ENCODE measurements around the gene LHFPL5. TPM values are rescaled to one million over a fixed set of nuclear protein-coding genes. Genes with fewer than 3 reads are reported as not detected.
A peak's percentile ranks its signal among the peaks of the same experiment; 100 is the strongest.

LHFPL5 gene
- total RNA-seq (2022) (not detected in 2 replicates), Bru-seq, nascent RNA (percentile 16 among the genes with signal in this experiment), BruChase-seq, experiment 1, labeled RNA remaining after a 6-hour chase (percentile 11 among the genes with signal in this experiment), BruChase-seq, experiment 2, labeled RNA remaining after a 2-hour chase (percentile 14 among the genes with signal in this experiment)
- long read RNA-seq, partial matches to known transcripts = 0 of 1 reads
- long read RNA-seq, other reads (novel, unspliced or antisense) = 1 of 1 reads

GRCh38 chr6:35804996-35805736 is at the start of gene LHFPL5:
Gene LHFPL5, plus strand, starts transcription at chr6:35805352. Its CDS starts 319 bp downstream, at chr6:35805671.
- intact Hi-C loops (cut with micrococcal nuclease) = no loop called here
- Mint-ChIP-seq H3K36me3 (ENCODE audit: insufficient read depth, unreplicated experiment) (no peaks in the 10 kb centered on the region), H3K4me1 (ENCODE audit: insufficient read depth, unreplicated experiment) (no peaks in the 10 kb centered on the region), H3K4me3 (ENCODE audit: unreplicated experiment) (peak within 1 kb of the TSS; percentile 57), H3K27me3 (ENCODE audit: insufficient read depth, unreplicated experiment) (peaks cover 13% of the 10 kb centered on the region), H3K27ac (ENCODE audit: low read depth, unreplicated experiment) (no peak within 1 kb of the TSS), H3K9me3 (ENCODE audit: unreplicated experiment) (no peaks in the 10 kb centered on the region)
- CTCF ChIA-PET = interaction anchor here (0.7 kb wide), 1 partner anchor 46 kb away, joined by 3 read pairs; no protein-coding TSS in a partner anchor
- TF ChIP-seq CTCF (IDR thresholded peaks at IDR 0.05; ENCODE audit: unreplicated experiment) = no peak
- peak; percentile 54 for DNase-seq (ENCODE audit: unreplicated experiment)
- POLR2A ChIA-PET = no interaction called here
- BruUV-seq (replicated peaks) = no TSS peak

GRCh38 chr6:35757456-35758123 is 47.6 kb upstream of the LHFPL5 start:
- H3K4me3 Mint-ChIP-seq (ENCODE audit: unreplicated experiment) = no peak overlapping the region
- H3K36me3 Mint-ChIP-seq (ENCODE audit: insufficient read depth, unreplicated experiment) = peaks cover 6% of the 10 kb centered on the region
- peak; percentile 57 for DNase-seq (ENCODE audit: unreplicated experiment)
- H3K27ac Mint-ChIP-seq (ENCODE audit: low read depth, unreplicated experiment) = no peak overlapping the region
- intact Hi-C loops (cut with micrococcal nuclease) = loop anchor here (10.0 kb wide), 1 partner anchor 337 kb away; no protein-coding TSS in a partner anchor
- BruUV-seq (replicated peaks) = no TSS peak
- peak; percentile 21 for TF ChIP-seq CTCF (IDR thresholded peaks at IDR 0.05; ENCODE audit: unreplicated experiment)
- no peaks in the 10 kb centered on the region for H3K4me1 Mint-ChIP-seq (ENCODE audit: insufficient read depth, unreplicated experiment)
- H3K27me3 Mint-ChIP-seq (ENCODE audit: insufficient read depth, unreplicated experiment) = peaks cover 30% of the 10 kb centered on the region
- CTCF ChIA-PET = interaction anchor here (0.8 kb wide), 1 partner anchor 338 kb away, joined by 3 read pairs; no protein-coding TSS in a partner anchor
- no peaks in the 10 kb centered on the region for H3K9me3 Mint-ChIP-seq (ENCODE audit: unreplicated experiment)
- POLR2A ChIA-PET = interaction anchor here (0.6 kb wide), 1 partner anchor 125 kb away, joined by 3 read pairs; no protein-coding TSS in a partner anchor

- TF ChIP-seq CTCF (IDR thresholded peaks at IDR 0.05; ENCODE audit: unreplicated experiment) = no peak
- intact Hi-C loops (cut with micrococcal nuclease) = loop anchor here (10.0 kb wide), 1 partner anchor 335 kb away; no protein-coding TSS in a partner anchor
- H3K4me1 Mint-ChIP-seq (ENCODE audit: insufficient read depth, unreplicated experiment) = no peaks in the 10 kb centered on the region
- BruUV-seq (replicated peaks) = no TSS peak
- ChIA-PET POLR2A (no interaction called here), CTCF (interaction anchor here (0.6 to 1.2 kb wide), 4 partner anchors 10 to 238 kb away, joined by 3 to 4 read pairs (median 4); partner anchors contain the start of gene ARMC12)
- peaks cover 11% of the 10 kb centered on the region for H3K36me3 Mint-ChIP-seq (ENCODE audit: insufficient read depth, unreplicated experiment)
- H3K4me3 Mint-ChIP-seq (ENCODE audit: unreplicated experiment) = no peak overlapping the region
- DNase-seq (ENCODE audit: unreplicated experiment) = no peak
- H3K27me3 Mint-ChIP-seq (ENCODE audit: insufficient read depth, unreplicated experiment) = peaks cover 48% of the 10 kb centered on the region
- H3K27ac Mint-ChIP-seq (ENCODE audit: low read depth, unreplicated experiment) = no peak overlapping the region
- H3K9me3 Mint-ChIP-seq (ENCODE audit: unreplicated experiment) = no peaks in the 10 kb centered on the region
These were observed 45.7 kb upstream of the LHFPL5 start for GRCh38 chr6:35759426-35759825.

GRCh38 chr6:35765739-35766138 is 39.4 kb upstream of the LHFPL5 start:
- H3K36me3 Mint-ChIP-seq (ENCODE audit: insufficient read depth, unreplicated experiment) = peaks cover 5% of the 10 kb centered on the region
- intact Hi-C loops (cut with micrococcal nuclease) = no loop called here
- TF ChIP-seq CTCF (IDR thresholded peaks at IDR 0.05; ENCODE audit: unreplicated experiment) = no peak
- DNase-seq (ENCODE audit: unreplicated experiment) = no peak
- no peak overlapping the region for H3K27ac Mint-ChIP-seq (ENCODE audit: low read depth, unreplicated experiment)
- H3K9me3 Mint-ChIP-seq (ENCODE audit: unreplicated experiment) = no peaks in the 10 kb centered on the region
- CTCF ChIA-PET = no interaction called here
- peaks cover 58% of the 10 kb centered on the region for H3K27me3 Mint-ChIP-seq (ENCODE audit: insufficient read depth, unreplicated experiment)
- BruUV-seq (replicated peaks) = no TSS peak
- POLR2A ChIA-PET = no interaction called here
- no peak overlapping the region for H3K4me3 Mint-ChIP-seq (ENCODE audit: unreplicated experiment)
- no peaks in the 10 kb centered on the region for H3K4me1 Mint-ChIP-seq (ENCODE audit: insufficient read depth, unreplicated experiment)

Measured in MCF 10A (cell line).